Measurements from ENCODE around the gene KIRREL1.

GRCh38 chr1:158098256-158098655, 104.8 kb downstream of the KIRREL1 start:
- TF ChIP-seq TAF1 (IDR thresholded peaks at IDR 0.05; ENCODE audit: low read depth, low read length) (no peak), CTCF (IDR thresholded peaks at IDR 0.05; ENCODE audit: control extremely low read depth in 1 of 3, insufficient read depth in 1 of 3, low read depth in 1 of 3, low read length in 3 of 3) (no peak), SIN3A (conservative IDR thresholded peaks at IDR 0.05 in 1 of 2, IDR thresholded peaks at IDR 0.05 in 1 of 2; ENCODE audit: low read depth in 1 of 2, low read length in 2 of 2) (no peak), MAFK (IDR thresholded peaks at IDR 0.05; ENCODE audit: low read depth, low read length) (no peak)
